ENCODE data around the gene FAM193A.

FAM193A gene

DNA sequence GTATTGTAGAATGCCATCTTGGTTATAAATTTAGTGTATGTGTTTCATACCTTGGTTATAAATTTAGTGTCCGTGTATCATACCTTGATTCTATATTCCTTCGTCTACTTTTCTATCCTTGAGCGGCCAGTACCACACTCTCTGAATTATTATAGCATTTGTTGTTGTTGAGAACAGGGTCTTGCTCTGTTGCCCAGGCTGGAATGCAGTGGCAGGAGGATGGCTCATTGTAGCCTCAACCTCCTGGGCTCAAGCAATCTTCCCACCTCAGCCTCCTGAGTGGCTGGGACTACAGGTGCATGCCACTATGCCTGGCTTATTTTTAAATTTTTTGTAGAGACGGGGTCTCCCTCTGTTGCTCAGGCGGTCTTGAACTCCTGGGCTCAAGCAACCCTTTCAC, 50.1 kb downstream of the FAM193A start:
- TF ChIP-seq, protein P1, sequence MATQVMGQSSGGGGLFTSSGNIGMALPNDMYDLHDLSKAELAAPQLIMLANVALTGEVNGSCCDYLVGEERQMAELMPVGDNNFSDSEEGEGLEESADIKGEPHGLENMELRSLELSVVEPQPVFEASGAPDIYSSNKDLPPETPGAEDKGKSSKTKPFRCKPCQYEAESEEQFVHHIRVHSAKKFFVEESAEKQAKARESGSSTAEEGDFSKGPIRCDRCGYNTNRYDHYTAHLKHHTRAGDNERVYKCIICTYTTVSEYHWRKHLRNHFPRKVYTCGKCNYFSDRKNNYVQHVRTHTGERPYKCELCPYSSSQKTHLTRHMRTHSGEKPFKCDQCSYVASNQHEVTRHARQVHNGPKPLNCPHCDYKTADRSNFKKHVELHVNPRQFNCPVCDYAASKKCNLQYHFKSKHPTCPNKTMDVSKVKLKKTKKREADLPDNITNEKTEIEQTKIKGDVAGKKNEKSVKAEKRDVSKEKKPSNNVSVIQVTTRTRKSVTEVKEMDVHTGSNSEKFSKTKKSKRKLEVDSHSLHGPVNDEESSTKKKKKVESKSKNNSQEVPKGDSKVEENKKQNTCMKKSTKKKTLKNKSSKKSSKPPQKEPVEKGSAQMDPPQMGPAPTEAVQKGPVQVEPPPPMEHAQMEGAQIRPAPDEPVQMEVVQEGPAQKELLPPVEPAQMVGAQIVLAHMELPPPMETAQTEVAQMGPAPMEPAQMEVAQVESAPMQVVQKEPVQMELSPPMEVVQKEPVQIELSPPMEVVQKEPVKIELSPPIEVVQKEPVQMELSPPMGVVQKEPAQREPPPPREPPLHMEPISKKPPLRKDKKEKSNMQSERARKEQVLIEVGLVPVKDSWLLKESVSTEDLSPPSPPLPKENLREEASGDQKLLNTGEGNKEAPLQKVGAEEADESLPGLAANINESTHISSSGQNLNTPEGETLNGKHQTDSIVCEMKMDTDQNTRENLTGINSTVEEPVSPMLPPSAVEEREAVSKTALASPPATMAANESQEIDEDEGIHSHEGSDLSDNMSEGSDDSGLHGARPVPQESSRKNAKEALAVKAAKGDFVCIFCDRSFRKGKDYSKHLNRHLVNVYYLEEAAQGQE (IDR thresholded peaks at IDR 0.05; ENCODE audit: insufficient read depth in 1 of 2, low read depth in 2 of 2, low read length in 2 of 2), result no peak
- no peak for TF ChIP-seq TAF1 (IDR thresholded peaks at IDR 0.05; ENCODE audit: borderline replicate concordance, insufficient read depth, low read length)
- no peak for TF ChIP-seq FOXP2 (optimal IDR thresholded peaks at IDR 0.05; ENCODE audit: borderline replicate concordance, extremely low read depth, extremely low read length, insufficient read depth)
- no peak for TF ChIP-seq SIN3A (IDR thresholded peaks at IDR 0.05; ENCODE audit: borderline replicate concordance, insufficient read depth, low read length)
- TF ChIP-seq POLR2AphosphoS5 (IDR thresholded peaks at IDR 0.05; ENCODE audit: low read depth, low read length), result no peak

DNA sequence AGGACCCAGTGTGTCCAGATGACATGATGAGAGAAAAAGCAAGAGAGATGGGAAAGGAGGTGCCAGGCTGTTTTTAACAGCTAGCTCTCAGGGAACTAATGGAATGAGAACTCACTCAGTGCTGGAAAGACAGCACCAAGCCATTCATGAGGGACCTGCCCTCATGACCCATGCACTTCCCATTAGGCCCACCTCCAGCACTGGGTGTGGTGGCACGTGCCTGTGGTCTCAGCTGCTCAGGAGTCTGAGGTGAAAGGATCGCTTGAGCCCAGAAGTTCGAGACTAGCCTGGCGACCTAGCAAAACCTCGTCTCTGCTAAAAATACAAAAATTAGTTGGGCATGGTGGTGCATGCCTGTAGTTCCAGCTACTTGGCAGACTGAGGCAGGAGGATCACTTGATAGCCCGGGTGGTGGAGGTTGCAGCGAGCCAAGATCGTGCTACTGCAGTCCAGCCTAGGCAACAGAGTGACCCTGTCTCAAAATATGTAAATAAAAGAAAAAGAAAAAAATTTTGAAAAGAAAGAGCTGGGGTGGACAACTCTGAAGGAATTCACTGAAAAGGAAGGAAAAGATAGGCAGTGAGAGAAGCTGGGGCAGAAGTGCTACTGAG, 50.9 kb downstream of the FAM193A start:
- TF ChIP-seq FOXP2 (optimal IDR thresholded peaks at IDR 0.05; ENCODE audit: borderline replicate concordance, extremely low read depth, extremely low read length, insufficient read depth), result no peak

DNA sequence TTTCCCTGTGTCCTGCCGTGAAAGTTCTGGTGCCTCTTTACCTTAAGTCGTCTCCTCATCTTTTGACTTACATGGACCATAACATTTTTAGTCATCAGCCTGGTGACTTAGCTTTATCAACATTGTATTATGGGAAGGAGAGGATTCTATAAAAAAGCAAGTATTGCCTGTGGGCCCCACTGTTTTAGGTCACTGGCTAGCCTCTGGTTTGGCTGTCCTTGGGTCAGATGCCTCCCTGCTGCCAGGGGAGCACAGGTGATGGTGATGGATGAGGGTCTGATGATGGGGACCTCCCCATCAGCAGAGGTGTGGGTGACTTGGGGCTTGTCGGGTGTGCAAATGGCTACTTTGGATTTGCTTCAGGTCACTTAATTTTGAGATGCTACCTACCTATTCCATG, 51.8 kb downstream of the FAM193A start:
- TF ChIP-seq POLR2AphosphoS5 (IDR thresholded peaks at IDR 0.05; ENCODE audit: low read depth, low read length) (no peak), SIN3A (IDR thresholded peaks at IDR 0.05; ENCODE audit: borderline replicate concordance, insufficient read depth, low read length) (no peak), TAF1 (IDR thresholded peaks at IDR 0.05; ENCODE audit: borderline replicate concordance, insufficient read depth, low read length) (no peak), FOXP2 (optimal IDR thresholded peaks at IDR 0.05; ENCODE audit: borderline replicate concordance, extremely low read depth, extremely low read length, insufficient read depth) (no peak)
- TF ChIP-seq, protein P1 (IDR thresholded peaks at IDR 0.05; ENCODE audit: insufficient read depth in 1 of 2, low read depth in 2 of 2, low read length in 2 of 2), result no peak

DNA sequence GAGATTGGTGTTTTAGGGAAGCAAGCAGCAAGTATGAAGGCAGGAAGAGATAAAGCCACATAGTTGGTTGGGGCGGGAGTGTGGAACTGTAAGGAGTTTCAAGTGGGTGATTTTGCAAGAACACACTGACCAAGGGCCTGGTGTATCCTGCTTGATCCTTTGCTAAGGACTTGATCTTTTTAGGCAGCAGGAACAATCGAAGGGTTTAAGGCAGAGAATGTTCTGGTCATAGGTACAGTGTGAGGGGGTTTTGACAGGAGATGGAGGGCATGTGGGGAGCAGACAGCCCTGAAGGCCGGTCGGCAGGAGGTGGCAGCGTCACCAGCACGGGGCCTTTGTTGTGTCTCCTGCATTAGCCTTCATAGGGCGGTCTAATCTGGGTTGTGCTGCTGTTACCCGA, 54.7 kb downstream of the FAM193A start:
- TF ChIP-seq TAF1 (IDR thresholded peaks at IDR 0.05; ENCODE audit: borderline replicate concordance, insufficient read depth, low read length) (no peak), FOXP2 (optimal IDR thresholded peaks at IDR 0.05; ENCODE audit: borderline replicate concordance, extremely low read depth, extremely low read length, insufficient read depth) (no peak), SIN3A (IDR thresholded peaks at IDR 0.05; ENCODE audit: borderline replicate concordance, insufficient read depth, low read length) (no peak), POLR2AphosphoS5 (IDR thresholded peaks at IDR 0.05; ENCODE audit: low read depth, low read length) (no peak)
- TF ChIP-seq, protein P1 (IDR thresholded peaks at IDR 0.05; ENCODE audit: insufficient read depth in 1 of 2, low read depth in 2 of 2, low read length in 2 of 2), result no peak

DNA sequence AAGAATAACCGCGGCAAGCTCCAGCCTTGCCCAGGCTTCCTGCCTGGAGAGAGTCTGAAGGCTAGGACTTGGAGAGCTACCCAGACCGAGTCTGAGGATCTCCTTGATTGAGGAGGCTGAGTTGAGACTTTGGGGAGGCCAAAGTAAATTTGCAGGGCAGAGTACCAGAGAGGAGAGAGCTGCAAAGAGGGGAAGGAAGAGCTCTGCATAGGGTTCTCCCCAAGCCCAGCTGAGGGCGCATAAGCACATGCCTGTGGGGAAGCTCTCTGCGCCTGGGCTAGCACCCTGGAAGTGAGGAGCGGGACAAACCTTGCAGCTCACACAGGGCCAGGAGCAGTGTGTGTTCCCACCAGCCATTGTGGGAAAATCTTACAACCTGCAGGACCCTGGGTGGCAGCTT, 56.1 kb downstream of the FAM193A start:
- TF ChIP-seq FOXP2 (optimal IDR thresholded peaks at IDR 0.05; ENCODE audit: borderline replicate concordance, extremely low read depth, extremely low read length, insufficient read depth), result no peak
- TF ChIP-seq POLR2AphosphoS5 (IDR thresholded peaks at IDR 0.05; ENCODE audit: low read depth, low read length), result no peak
- no peak for TF ChIP-seq SIN3A (IDR thresholded peaks at IDR 0.05; ENCODE audit: borderline replicate concordance, insufficient read depth, low read length)
- TF ChIP-seq TAF1 (IDR thresholded peaks at IDR 0.05; ENCODE audit: borderline replicate concordance, insufficient read depth, low read length), result no peak
- TF ChIP-seq, protein P1 (IDR thresholded peaks at IDR 0.05; ENCODE audit: insufficient read depth in 1 of 2, low read depth in 2 of 2, low read length in 2 of 2), result no peak
